GM06990 (cell line): ENCODE results near the gene LRRC8B.

Experiments
- DNase-seq: peaks from one replicate; pipeline ENCODE4 v3.0.0-alpha.2; 2011; ENCODE audit not compliant: insufficient read length; ENCODE audit errors: extremely low read depth
- H3K27me3 ChIP-seq: replicated peaks from 2 replicates; pipeline ENCODE4 v1.6.0; 2011; ENCODE audit warnings: low read length; ENCODE audit not compliant: control insufficient read depth, insufficient read depth
- H3K36me3 ChIP-seq: 2 replicates; pipeline ENCODE4 v1.5.1; 2011; ENCODE audit warnings: low read length; ENCODE audit not compliant: control insufficient read depth, insufficient read depth
- H3K4me3 ChIP-seq: replicated peaks from 2 replicates; pipeline ENCODE4 v1.5.1; 2011; ENCODE audit warnings: low read depth, mild to moderate bottlenecking, control low read depth, low read length
- CTCF ChIP-seq: IDR thresholded peaks from 2 replicates; pipeline ENCODE4 v1.5.1; 2011; ENCODE audit warnings: low read length, control low read depth, mild to moderate bottlenecking, inconsistent platforms; ENCODE audit not compliant: insufficient read depth, poor library complexity, severe bottlenecking

Gene LRRC8B

GRCh38 chr1:89552471-89553081, 27.9 kb downstream of the LRRC8B start:
- DNase-seq = peak; percentile 33

GRCh38 chr1:89553157-89553556, 28.5 kb downstream of the LRRC8B start:
- no peak for DNase-seq
- H3K27me3 ChIP-seq = no peaks in the 10 kb centered on the region
- no peak overlapping the region for H3K4me3 ChIP-seq
- no peaks in the 10 kb centered on the region for H3K36me3 ChIP-seq
- no peak for TF ChIP-seq CTCF

More at GRCh38 chr1:89552471-89553081, 27.9 kb downstream of the LRRC8B start:
- no peak overlapping the region; the same call in 1 of the 2 replicates for H3K4me3 ChIP-seq
- no peaks in the 10 kb centered on the region for H3K36me3 ChIP-seq
- no peak for TF ChIP-seq CTCF
- H3K27me3 ChIP-seq = no peaks in the 10 kb centered on the region

GRCh38 chr1:89555550-89555949, 30.9 kb downstream of the LRRC8B start:
- Histone ChIP-seq H3K27me3 (no peaks in the 10 kb centered on the region), H3K36me3 (no peaks in the 10 kb centered on the region), H3K4me3 (no peak overlapping the region)
- TF ChIP-seq CTCF = no peak
- no peak for DNase-seq

GRCh38 chr1:89556726-89557444, 32.3 kb downstream of the LRRC8B start:
- no peak for DNase-seq
- Histone ChIP-seq H3K27me3 (no peaks in the 10 kb centered on the region), H3K4me3 (no peak overlapping the region), H3K36me3 (no peaks in the 10 kb centered on the region)
- no peak for TF ChIP-seq CTCF

- Histone ChIP-seq H3K36me3 (no peaks in the 10 kb centered on the region), H3K4me3 (no peak overlapping the region), H3K27me3 (no peaks in the 10 kb centered on the region)
- no peak for DNase-seq
- TF ChIP-seq CTCF = no peak
These were observed 32.8 kb downstream of the LRRC8B start for GRCh38 chr1:89557445-89557825.

GRCh38 chr1:89557956-89558355, 33.3 kb downstream of the LRRC8B start:
- H3K27me3 ChIP-seq = no peaks in the 10 kb centered on the region
- TF ChIP-seq CTCF = no peak
- H3K4me3 ChIP-seq = no peak overlapping the region
- H3K36me3 ChIP-seq = no peaks in the 10 kb centered on the region
- no peak for DNase-seq
